Retinal pigment epithelial cell (primary cell): ENCODE results near the gene FKRP.

Source experiments
- DNase-seq: peaks from one replicate; pipeline ENCODE4 v3.0.0-alpha.2; 2010; ENCODE audit warnings: low read depth
- H3K4me3 ChIP-seq: 2 replicates; pipeline ENCODE4 v1.5.1; 2011; ENCODE audit warnings: mild to moderate bottlenecking, low read length, control low read depth, moderate library complexity
- CTCF ChIP-seq: conservative IDR thresholded peaks from 2 replicates; pipeline ENCODE4 v1.5.1; 2011; ENCODE audit warnings: low read depth, low read length, control low read depth, inconsistent platforms

The FKRP gene

GRCh38 chr19:46753420-46754155 is 7.7 kb downstream of the FKRP start:
- no peak overlapping the region for H3K4me3 ChIP-seq
- DNase-seq, result no peak
- peak; percentile 56 for TF ChIP-seq CTCF

GRCh38 chr19:46755077-46755852 is 9.4 kb downstream of the FKRP start:
- H3K4me3 ChIP-seq, result no peak overlapping the region
- DNase-seq, result no peak
- TF ChIP-seq CTCF, result no peak

- no peak for TF ChIP-seq CTCF
- no peak overlapping the region for H3K4me3 ChIP-seq
- DNase-seq, result no peak
Measured at GRCh38 chr19:46755853-46756543, 10.1 kb downstream of the FKRP start.

GRCh38 chr19:46756544-46756888 is 10.7 kb downstream of the FKRP start:
- no peak for TF ChIP-seq CTCF
- DNase-seq, result no peak
- no peak overlapping the region for H3K4me3 ChIP-seq

GRCh38 chr19:46759206-46759605 is 13.3 kb downstream of the FKRP start:
- no peak for TF ChIP-seq CTCF
- no peak overlapping the region for H3K4me3 ChIP-seq
- DNase-seq, result no peak

- no peak overlapping the region for H3K4me3 ChIP-seq
- DNase-seq, result no peak
- TF ChIP-seq CTCF, result no peak
Measured at GRCh38 chr19:46759817-46760333, 14.0 kb downstream of the FKRP start.
